Lung (tissue), 12 donors: ENCODE results near the gene TCF19. TPM values are rescaled to one million over a fixed set of nuclear protein-coding genes. Genes with fewer than 3 reads are reported as not detected.
"Not testable (repeated sequence)": the region's sequence is repeated elsewhere in the genome, so short reads cannot be mapped to it uniquely, and the experiment has no call there.

ENCODE experiments used
- ATAC-seq: fragments of 200-7000 bp; cut with Tn5 transposase; one replicate; pipeline ENCODE4 v1.9.1; 2020; ENCODE audit warnings: moderate number of reproducible peaks; ENCODE audit not compliant: insufficient read depth, low FRiP score
- DNase-seq, 3 donors: peaks; one replicate each; pipeline ENCODE4 v3.0.0-alpha.2; 2013 to 2017
- H3K27ac ChIP-seq, 2 donors: one replicate each; pipeline ENCODE4 v1.5.1; 2013; ENCODE audit warnings: mild to moderate bottlenecking in 2 of 2, moderate library complexity in 2 of 2, control low read depth in 1 of 2, inconsistent platforms in 1 of 2, low read depth in 1 of 2, low read length in 1 of 2
- H3K27me3 ChIP-seq, 3 donors: one replicate each; pipeline ENCODE4 v1.5.1; 2013; ENCODE audit warnings: low read length in 2 of 3; ENCODE audit not compliant: control insufficient read depth in 3 of 3, insufficient read depth in 3 of 3
- H3K36me3 ChIP-seq, 4 donors: one replicate each; pipeline ENCODE4 v1.5.1; 2013; ENCODE audit warnings: low read length in 4 of 4, mild to moderate bottlenecking in 1 of 4, moderate library complexity in 1 of 4; ENCODE audit not compliant: control insufficient read depth in 4 of 4, insufficient read depth in 4 of 4
- H3K4me1 ChIP-seq, 5 donors: one replicate each; pipeline ENCODE4 v1.5.1; 2013; ENCODE audit warnings: low read length in 5 of 5, mild to moderate bottlenecking in 2 of 5, moderate library complexity in 1 of 5; ENCODE audit not compliant: control insufficient read depth in 5 of 5, insufficient read depth in 5 of 5
- H3K4me3 ChIP-seq: one replicate; pipeline ENCODE4 v1.5.1; 2013; ENCODE audit warnings: mild to moderate bottlenecking, control low read depth, moderate library complexity
- H3K9ac ChIP-seq, 2 donors: one replicate each; pipeline ENCODE4 v1.5.1; 2013; ENCODE audit warnings: low read length in 2 of 2, control low read depth in 1 of 2; ENCODE audit not compliant: insufficient read depth in 1 of 2
- H3K9me3 ChIP-seq, 4 donors: one replicate each; pipeline ENCODE4 v1.5.1; 2013; ENCODE audit warnings: low read length in 3 of 4, mild to moderate bottlenecking in 1 of 4, moderate library complexity in 1 of 4; ENCODE audit not compliant: control insufficient read depth in 4 of 4, insufficient read depth in 3 of 4
- CTCF ChIP-seq: IDR thresholded peaks from 2 replicates; pipeline ENCODE4 v1.5.1; 2012; ENCODE audit warnings: mild to moderate bottlenecking; ENCODE audit errors: control extremely low read depth, extremely low read depth
- WGBS, 2 donors: extraction: QIAGEN DNeasy Blood & Tissue Kit; methylation state at CpG; one replicate each; pipeline ENCODE4 v1.1.7; 2013; 5-methylcytosine and 5-hydroxymethylcytosine counted together
- polyA plus RNA-seq, 2 donors: library from polyadenylated mRNA; stranded (reverse); fragments of 200-250 nt; gene quantifications; one replicate each; pipeline ENCODE4 v1.2.1, GENCODE V29; 2013
- total RNA-seq, 2 donors: library from RNA; depleted of rRNA in 1 of 2; stranded (reverse); fragments of >200 nt in 1 of 2; gene quantifications; one replicate each; pipeline ENCODE4 v1.2.1, GENCODE V29; 2014 to 2021
- donor health status: control.
- donor health status: control.
- donor health status: Bipolar disorder and iron deficiency.
- donor health status: healthy.
- donor health status: DM: yes; HTN: yes; CAD: no.

TCF19 gene
- total and polyA plus RNA-seq, 4 donors, result 4.1 to 9.4 (median 5.1) TPM

- peaks cover 0 to 18% (median 0%) of the 10 kb centered on the region in 5 donors for H3K4me1 ChIP-seq
- peak overlapping the region; percentile 94 to 98 for H3K27ac ChIP-seq
- peak overlapping the region; percentile 66 for H3K4me3 ChIP-seq
- TF ChIP-seq CTCF, result no peak
- H3K9ac ChIP-seq, result peak overlapping the region; percentile 46 to 78
- H3K27me3 ChIP-seq, result no peaks in the 10 kb centered on the region
- ATAC-seq (peak; percentile 83), DNase-seq (peak; percentile 79 to 86 (median 85))
- peaks cover 0 to 3% (median 0%) of the 10 kb centered on the region in 4 donors for H3K9me3 ChIP-seq
- 0 to 1% methylated on average over 45 of the region's 45 CpGs for WGBS, 2 donors
- H3K36me3 ChIP-seq, result no peaks in the 10 kb centered on the region
Observed at GRCh38 chr6:31197559-31198305, 39.3 kb downstream of the TCF19 start.

DNA sequence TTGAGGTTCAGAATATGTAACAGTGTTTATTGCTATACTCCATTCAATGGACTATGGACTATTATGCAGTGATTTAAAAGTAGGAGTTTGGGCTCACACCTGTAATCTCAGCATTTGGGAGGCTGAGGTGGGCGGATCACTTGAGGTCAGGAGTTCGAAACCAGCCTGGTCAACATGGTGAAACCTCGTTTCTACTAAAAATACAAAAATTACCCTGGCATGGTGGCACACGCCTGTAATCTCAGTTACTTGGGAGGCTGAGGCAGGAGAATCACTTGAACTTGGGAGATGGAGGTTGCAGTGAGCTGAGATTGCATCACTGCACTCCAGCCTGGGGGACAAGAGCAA is 40.7 kb downstream of the TCF19 start:
- not testable (repeated sequence) for H3K27me3 ChIP-seq, H3K36me3 ChIP-seq, H3K4me3 ChIP-seq, ATAC-seq, H3K9me3 ChIP-seq, H3K27ac ChIP-seq, H3K9ac ChIP-seq, DNase-seq
- WGBS, 2 donors, result 86 to 92% methylated on average over 4 of the region's 4 CpGs
- H3K4me1 ChIP-seq, result peaks cover 0 to 19% (median 0%) of the 10 kb centered on the region in 5 donors

GRCh38 chr6:31202259-31203166 is 44.1 kb downstream of the TCF19 start:
- WGBS, 2 donors, result 49 to 54% methylated on average over 11 of the region's 11 CpGs
- peaks cover 0 to 17% (median 0%) of the 10 kb centered on the region in 5 donors for H3K4me1 ChIP-seq
- ATAC-seq, result no peak
- H3K4me3 ChIP-seq, result no peak overlapping the region
- H3K27me3 ChIP-seq, result no peaks in the 10 kb centered on the region
- H3K27ac ChIP-seq, result peak overlapping the region in 1 of 2 donors; percentile 69
- no peak for DNase-seq
- no peak overlapping the region for H3K9ac ChIP-seq
- peaks cover 0 to 3% (median 0%) of the 10 kb centered on the region in 4 donors for H3K9me3 ChIP-seq
- TF ChIP-seq CTCF, result no peak
- no peaks in the 10 kb centered on the region for H3K36me3 ChIP-seq
